Omental fat pad (tissue), 4 donors: ENCODE results near the gene MROH2B. TPM values are rescaled to one million over a fixed set of nuclear protein-coding genes. Genes with fewer than 3 reads are reported as not detected.

Source experiments
- ATAC-seq: fragments of 150-250 bp; one replicate; pipeline ENCODE4 v1.9.1; 2016; ENCODE audit warnings: mild to moderate bottlenecking, moderate library complexity; ENCODE audit not compliant: low FRiP score
- DNase-seq: peaks from one replicate; pipeline ENCODE4 v3.0.0-alpha.2; 2019; ENCODE audit warnings: low spot score
- small RNA-seq: library from RNA; depleted of rRNA; stranded (forward); fragments of <200 nt; gene quantifications from one replicate; pipeline ENCODE3, GENCODE V24; 2016
- total RNA-seq, 4 donors: library from RNA; depleted of rRNA; stranded (reverse); fragments of >200 nt; gene quantifications; one replicate each; pipeline ENCODE4 v1.1.0, GENCODE V29; 2016
- TF ChIP-seq, protein P1 (sequence below), 3 donors: fragments of 450-650 bp; IDR thresholded peaks; one replicate each; pipeline ENCODE4 v1.5.1; 2016 to 2017; ENCODE audit warnings: antibody characterized with exemption in 3 of 3, mild to moderate bottlenecking in 3 of 3, moderate library complexity in 2 of 3

The MROH2B gene
- total RNA-seq, 4 donors from 2014 or later: not detected

GRCh38 chr5:40955313-40955712, 115.8 kb downstream of the MROH2B start:
- ATAC-seq: no peak
- DNase-seq: no peak
- TF ChIP-seq, protein P1, sequence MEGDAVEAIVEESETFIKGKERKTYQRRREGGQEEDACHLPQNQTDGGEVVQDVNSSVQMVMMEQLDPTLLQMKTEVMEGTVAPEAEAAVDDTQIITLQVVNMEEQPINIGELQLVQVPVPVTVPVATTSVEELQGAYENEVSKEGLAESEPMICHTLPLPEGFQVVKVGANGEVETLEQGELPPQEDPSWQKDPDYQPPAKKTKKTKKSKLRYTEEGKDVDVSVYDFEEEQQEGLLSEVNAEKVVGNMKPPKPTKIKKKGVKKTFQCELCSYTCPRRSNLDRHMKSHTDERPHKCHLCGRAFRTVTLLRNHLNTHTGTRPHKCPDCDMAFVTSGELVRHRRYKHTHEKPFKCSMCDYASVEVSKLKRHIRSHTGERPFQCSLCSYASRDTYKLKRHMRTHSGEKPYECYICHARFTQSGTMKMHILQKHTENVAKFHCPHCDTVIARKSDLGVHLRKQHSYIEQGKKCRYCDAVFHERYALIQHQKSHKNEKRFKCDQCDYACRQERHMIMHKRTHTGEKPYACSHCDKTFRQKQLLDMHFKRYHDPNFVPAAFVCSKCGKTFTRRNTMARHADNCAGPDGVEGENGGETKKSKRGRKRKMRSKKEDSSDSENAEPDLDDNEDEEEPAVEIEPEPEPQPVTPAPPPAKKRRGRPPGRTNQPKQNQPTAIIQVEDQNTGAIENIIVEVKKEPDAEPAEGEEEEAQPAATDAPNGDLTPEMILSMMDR (IDR thresholded peaks at IDR 0.05): no peak

Small RNAs within 50 kb of the gene (small RNA-seq; reads per million reads assigned to genes)
- gene AC114967.1: not detected

Other genes starting within 250 kb of the MROH2B start
- gene RPL37, start 236.1 kb downstream of the MROH2B start, total RNA-seq: 100 to 1,000 TPM; 118 to 158 (median 149) TPM
- 10 to 100 TPM; 16.1 to 37.0 (median 21.6) TPM for gene CARD6, start 230.0 kb downstream of the MROH2B start, total RNA-seq
- gene C7, start 161.8 kb downstream of the MROH2B start, total RNA-seq: 100 to 1,000 TPM; 694 to 893 (median 802) TPM
- 10 to 100 TPM in 3 of 4 donors, 1 to 10 TPM in 1; 9.4 to 27.9 (median 15.4) TPM for gene C6, start 142.2 kb upstream of the MROH2B start, total RNA-seq